ENCODE results near the gene PLOD1.
"Not testable (repeated sequence)": the region's sequence is repeated elsewhere in the genome, so short reads cannot be mapped to it uniquely, and the experiment has no call there.

GRCh38 chr1:11935733-11936132 lies 1.2 kb downstream of the PLOD1 start:
- TF ChIP-seq CTCF, POLR2A (IDR thresholded peaks at IDR 0.05): not testable (repeated sequence)

Measured in thyroid gland (tissue), 4 donors.